ENCODE results near the gene GNPNAT1. TPM values are rescaled to one million over a fixed set of nuclear protein-coding genes. Genes with fewer than 3 reads are reported as not detected.

The GNPNAT1 gene
- total and polyA plus RNA-seq, 2 experiments from 2014 or later: 44.4 to 68.7 TPM

- no peak overlapping the region for H3K4me3 ChIP-seq
- no peaks in the 10 kb centered on the region for H3K27me3 ChIP-seq (ENCODE audit: insufficient read depth)
- no peaks in the 10 kb centered on the region for H3K36me3 ChIP-seq (ENCODE audit: insufficient read depth)
- H3K79me2 ChIP-seq (replicated peaks; ENCODE audit: insufficient read depth): no peaks in the 10 kb centered on the region
- no peaks in the 10 kb centered on the region for H3K4me1 ChIP-seq (ENCODE audit: insufficient read depth)
- Mint-ChIP-seq H3K36me3 (ENCODE audit: low read depth) (no peaks in the 10 kb centered on the region), H3K4me1 (no peaks in the 10 kb centered on the region), H3K4me3 (no peak overlapping the region), H3K9me3 (no peaks in the 10 kb centered on the region), H3K27me3 (ENCODE audit: insufficient read depth, low read depth, poor library complexity) (peaks cover 2% of the 10 kb centered on the region), H3K27ac (no peak overlapping the region)
- no peak overlapping the region for H3K27ac ChIP-seq (ENCODE audit: low read depth)
- TF ChIP-seq CTCF (conservative IDR thresholded peaks at IDR 0.05; ENCODE audit: low read depth in 2 of 2): no peak
- no peak for TF ChIP-seq ZNF462 (CRISPR knock-in tag; IDR thresholded peaks at IDR 0.05)
- no peak for TF ChIP-seq EZH2phosphoT487 (IDR thresholded peaks at IDR 0.05; ENCODE audit: unreplicated experiment)
- TF ChIP-seq ZNF331 (CRISPR knock-in tag; IDR thresholded peaks at IDR 0.05; ENCODE audit: low read depth): no peak
- TF ChIP-seq NANOG (IDR thresholded peaks at IDR 0.05; ENCODE audit: borderline replicate concordance): no peak
- no peak for TF ChIP-seq POLR2AphosphoS5 (IDR thresholded peaks at IDR 0.05; ENCODE audit: low read depth)
- TF ChIP-seq ZNF114 (CRISPR knock-in tag; IDR thresholded peaks at IDR 0.05): no peak
- TF ChIP-seq STAT1 (IDR thresholded peaks at IDR 0.05; ENCODE audit: unreplicated experiment): no peak
- TF ChIP-seq JUNB (IDR thresholded peaks at IDR 0.05; ENCODE audit: unreplicated experiment): no peak
- TF ChIP-seq EZH2 (IDR thresholded peaks at IDR 0.05; ENCODE audit: low read depth, unreplicated experiment): no peak
- TF ChIP-seq CREB1 (CRISPR knock-in tag; IDR thresholded peaks at IDR 0.05; ENCODE audit: low read depth): no peak
- no peak for TF ChIP-seq REST (IDR thresholded peaks at IDR 0.05; ENCODE audit: unreplicated experiment)
- no peak for TF ChIP-seq ETS1 (IDR thresholded peaks at IDR 0.05)
- no peak overlapping the region for H2AFZ ChIP-seq
- DNase-seq (ENCODE audit: low spot score): no peak
- no peaks in the 10 kb centered on the region for H4K20me1 ChIP-seq (replicated peaks; ENCODE audit: insufficient read depth)
- no peak for ATAC-seq
- H3K9me2 ChIP-seq (ENCODE audit: insufficient read depth): no peaks in the 10 kb centered on the region
- H3F3A ChIP-seq (replicated peaks; ENCODE audit: low read depth): no peaks in the 10 kb centered on the region
- no peak overlapping the region for H3K4me2 ChIP-seq
Measured at GRCh38 chr14:52821805-52822250, 30.4 kb upstream of the GNPNAT1 start.
